IMR-90 (cell line): ENCODE results near the gene CHIT1. TPM values are rescaled to one million over a fixed set of nuclear protein-coding genes. Genes with fewer than 3 reads are reported as not detected.

Experiments
- ATAC-seq: fragments of 200-7000 bp; cut with Tn5 transposase; 2 replicates; pipeline ENCODE4 v1.9.1; 2020; ENCODE audit warnings: low read depth, mild to moderate bottlenecking, moderate library complexity
- BruUV-seq: library from RNA; stranded (reverse); fragments of 400-500 nt; replicated peaks from 2 replicates; lab custom pipeline; 2021; lab: Mats Ljungman, UMichigan
- CTCF ChIA-PET: fragments of 300-600 bp; formaldehyde crosslinking; extraction: SDS; loops from one replicate; lab custom pipeline; 2021; ENCODE audit warnings: antibody characterized with exemption; lab: Yijun Ruan, JAX
- POLR2A ChIA-PET: fragments of 300-600 bp; sonication (Branson Sonifier 250); formaldehyde crosslinking; loops from one replicate; lab custom pipeline; 2022; ENCODE audit warnings: antibody characterized with exemption; ENCODE audit not compliant: unreplicated experiment; lab: Charles Lee
- DNase-seq: peaks from one replicate; pipeline ENCODE4 v3.0.0; 2013
- H2AFZ ChIP-seq: replicated peaks from 2 replicates; pipeline ENCODE3; 2013; ENCODE audit warnings: low read length, mild to moderate bottlenecking; ENCODE audit not compliant: poor library complexity
- H2AK5ac ChIP-seq: 2 replicates; pipeline ENCODE4 v1.6.1; 2013; ENCODE audit warnings: low read depth, low read length, inconsistent platforms
- H2AK9ac ChIP-seq: replicated peaks from 2 replicates; pipeline ENCODE3; 2013; ENCODE audit warnings: mild to moderate bottlenecking, low read depth, low read length, moderate library complexity; ENCODE audit not compliant: poor library complexity
- H2BK120ac ChIP-seq: 2 replicates; pipeline ENCODE4 v1.6.1; 2013; ENCODE audit warnings: low read depth, low read length, inconsistent platforms
- H2BK15ac ChIP-seq: 3 replicates; pipeline ENCODE4 v1.6.1; 2013; ENCODE audit warnings: low read depth, low read length, inconsistent platforms
- H2BK20ac ChIP-seq: 2 replicates; pipeline ENCODE4 v1.6.1; 2013; ENCODE audit warnings: low read depth, mild to moderate bottlenecking, inconsistent platforms, low read length, moderate library complexity
- H2BK5ac ChIP-seq: 2 replicates; pipeline ENCODE4 v1.6.1; 2013; ENCODE audit warnings: mild to moderate bottlenecking, low read depth, low read length, inconsistent platforms; ENCODE audit not compliant: poor library complexity, severe bottlenecking
- H3K14ac ChIP-seq: replicated peaks from 2 replicates; pipeline ENCODE4 v1.6.1; 2013; ENCODE audit warnings: low read depth, low read length, inconsistent platforms
- H3K18ac ChIP-seq: 2 replicates; pipeline ENCODE4 v1.6.1; 2013; ENCODE audit warnings: low read depth, low read length, control low read depth
- H3K23ac ChIP-seq: 2 replicates; pipeline ENCODE4 v1.6.1; 2013; ENCODE audit warnings: low read depth, low read length, inconsistent platforms
- H3K27ac ChIP-seq: 2 replicates; pipeline ENCODE4 v1.5.1; 2013; ENCODE audit warnings: mild to moderate bottlenecking, control low read depth, low read length; ENCODE audit not compliant: insufficient read depth
- H3K27me3 ChIP-seq: 2 replicates; pipeline ENCODE4 v1.6.1; 2013; ENCODE audit warnings: low read length; ENCODE audit not compliant: control insufficient read depth, insufficient read depth
- H3K36me3 ChIP-seq: 2 replicates; pipeline ENCODE4 v1.6.1; 2013; ENCODE audit warnings: low read length, mixed read lengths; ENCODE audit not compliant: control insufficient read depth, insufficient read depth
- H3K4ac ChIP-seq: 2 replicates; pipeline ENCODE4 v1.6.1; 2013; ENCODE audit warnings: low read depth, low read length, inconsistent platforms
- H3K4me1 ChIP-seq: 2 replicates; pipeline ENCODE4 v1.6.1; 2013; ENCODE audit warnings: low read length, mixed read lengths; ENCODE audit not compliant: control insufficient read depth, insufficient read depth
- H3K4me2 ChIP-seq: 2 replicates; pipeline ENCODE4 v1.6.1; 2013; ENCODE audit warnings: low read depth, mild to moderate bottlenecking, control low read depth, low read length, moderate library complexity
- H3K4me3 ChIP-seq: 2 replicates; pipeline ENCODE4 v1.5.1; 2013; ENCODE audit warnings: low read depth, mild to moderate bottlenecking, control low read depth, low read length, moderate library complexity; ENCODE audit not compliant: insufficient read depth
- H3K56ac ChIP-seq: 2 replicates; pipeline ENCODE4 v1.6.1; 2013; ENCODE audit warnings: low read length, inconsistent platforms; ENCODE audit not compliant: insufficient read depth; ENCODE audit errors: extremely low read depth
- H3K79me1 ChIP-seq, 2 experiments: 2 replicates each; pipeline ENCODE4 v1.6.1; 2013; ENCODE audit warnings: low read length in 2 of 2, inconsistent platforms in 1 of 2, low read depth in 1 of 2
- H3K9ac ChIP-seq: 2 replicates; pipeline ENCODE4 v1.6.1; 2013; ENCODE audit warnings: low read depth, low read length, control low read depth
- H3K9me1 ChIP-seq: 2 replicates; pipeline ENCODE4 v1.6.1; 2013; ENCODE audit warnings: low read length, inconsistent platforms; ENCODE audit not compliant: insufficient read depth
- H3K9me3 ChIP-seq: 2 replicates; pipeline ENCODE4 v1.6.1; 2013; ENCODE audit warnings: low read length; ENCODE audit not compliant: control insufficient read depth, insufficient read depth
- H4K20me1 ChIP-seq: 2 replicates; pipeline ENCODE4 v1.6.1; 2013; ENCODE audit warnings: low read length, inconsistent platforms; ENCODE audit not compliant: insufficient read depth
- H4K5ac ChIP-seq: 2 replicates; pipeline ENCODE4 v1.6.1; 2013; ENCODE audit warnings: mild to moderate bottlenecking, low read depth, low read length, control low read depth
- H4K8ac ChIP-seq, 2 experiments: 2 replicates each; pipeline ENCODE4 v1.6.1; 2013; ENCODE audit warnings: low read depth in 2 of 2, low read length in 2 of 2, control low read depth in 1 of 2, inconsistent platforms in 1 of 2
- H4K91ac ChIP-seq: 2 replicates; pipeline ENCODE4 v1.6.1; 2013; ENCODE audit warnings: low read depth, low read length, inconsistent platforms; ENCODE audit not compliant: insufficient read depth
- CEBPB ChIP-seq: IDR thresholded peaks from 2 replicates; pipeline ENCODE4 v1.6.1; 2012; ENCODE audit warnings: low read depth, low read length, improper control_type of control experiment
- CHD1 ChIP-seq: IDR thresholded peaks from 2 replicates; pipeline ENCODE4 v1.6.1; 2012; ENCODE audit warnings: low read depth, low read length, improper control_type of control experiment
- ELK1 ChIP-seq: fragments of 150-350 bp; IDR thresholded peaks from 2 replicates; pipeline ENCODE4 v1.6.1; 2016; ENCODE audit warnings: low read depth, mild to moderate bottlenecking, low read length, moderate library complexity, borderline replicate concordance
- MAFK ChIP-seq: IDR thresholded peaks from 2 replicates; pipeline ENCODE4 v1.6.1; 2012; ENCODE audit warnings: low read depth, low read length, improper control_type of control experiment
- POLR2A ChIP-seq: IDR thresholded peaks from 2 replicates; pipeline ENCODE4 v1.6.1; 2012; ENCODE audit warnings: mild to moderate bottlenecking, low read depth, low read length
- RAD21 ChIP-seq: IDR thresholded peaks from 2 replicates; pipeline ENCODE4 v1.6.1; 2012; ENCODE audit warnings: low read length, improper control_type of control experiment
- RFX5 ChIP-seq: IDR thresholded peaks from 2 replicates; pipeline ENCODE4 v1.8.0; 2012; ENCODE audit warnings: low read depth, mild to moderate bottlenecking, low read length, moderate library complexity
- dilution Hi-C: fragments of 300-500 bp; cut with HindIII; formaldehyde crosslinking; loops from one replicate; pipeline ENCODE4 v1.14.3; 2018; ENCODE audit warnings: low sequenced_read_pairs; ENCODE audit not compliant: unreplicated experiment
- in situ Hi-C: fragments of 300-500 bp; cut with MboI; formaldehyde crosslinking; loops from 3 replicates; pipeline ENCODE4 v1.14.3; 2019; ENCODE audit warnings: low sequenced_read_pairs, inconsistent platforms, mixed read lengths
- intact Hi-C: fragments of 100-400 bp; cut with micrococcal nuclease; formaldehyde crosslinking; loops from 2 replicates; pipeline ENCODE4 v1.10.0; 2022
- polyA plus RNA-seq, 3 experiments: library from polyadenylated mRNA; depleted of rRNA; stranded (reverse); fragments of >200 nt; gene quantifications; 2 replicates each; pipeline ENCODE4 v1.2.3, GENCODE V29; 2012; ENCODE audit warnings: low replicate concordance in 1 of 3
- total RNA-seq: library from RNA; depleted of rRNA; stranded (reverse); fragments of >200 nt; gene quantifications from 2 replicates; pipeline ENCODE4 v1.2.3, GENCODE V29; 2012

Gene CHIT1
- total and polyA plus RNA-seq, 2 of the 4 experiments (the other 2 are of a cell fraction), result not detected

DNA sequence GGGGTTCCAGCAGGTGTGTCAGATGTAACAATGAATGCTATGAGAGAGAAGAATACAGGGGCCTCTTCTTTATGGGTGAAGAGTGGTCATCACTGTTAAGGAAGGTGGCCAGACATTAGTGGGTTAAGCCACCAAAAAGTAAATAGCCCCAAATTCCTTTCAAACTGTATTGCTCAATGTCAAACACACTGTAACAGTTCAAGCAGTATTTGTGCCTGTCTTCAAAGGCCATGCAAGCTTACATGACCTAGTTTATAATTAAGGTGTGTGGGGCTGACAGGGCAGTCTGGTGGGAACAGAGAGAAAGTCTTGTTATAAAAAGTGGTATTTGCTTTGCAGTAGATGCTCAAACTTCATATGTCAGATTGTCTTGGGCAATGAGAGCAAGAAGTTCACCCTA lies 18.5 kb downstream of the CHIT1 start:
- H2BK20ac ChIP-seq, result no peak overlapping the region
- no peak overlapping the region for H4K5ac ChIP-seq
- no peak overlapping the region for H3K14ac ChIP-seq
- H2BK15ac ChIP-seq, result no peak overlapping the region
- no peaks in the 10 kb centered on the region for H3K9me1 ChIP-seq
- H4K8ac ChIP-seq, result no peak overlapping the region
- no TSS peak for BruUV-seq
- no peak overlapping the region for H3K18ac ChIP-seq
- H3K4me2 ChIP-seq, result no peak overlapping the region
- in situ Hi-C loops (loop anchor here (5.0 kb wide), 1 partner anchor 94 kb away; no protein-coding TSS in a partner anchor), intact Hi-C loops (no loop called here), dilution Hi-C loops (no loop called here)
- H3K4me3 ChIP-seq, result no peak overlapping the region
- no peak overlapping the region for H2BK5ac ChIP-seq
- DNase-seq (no peak), ATAC-seq (no peak)
- H3K4ac ChIP-seq, result no peak overlapping the region
- H3K9me3 ChIP-seq, result no peaks in the 10 kb centered on the region
- CTCF ChIA-PET, result interaction anchor here (0.8 to 3.4 kb wide), 2 partner anchors 93 to 171 kb away, joined by 4 to 14 read pairs; no protein-coding TSS in a partner anchor
- no peak overlapping the region for H2AK9ac ChIP-seq
- no peak overlapping the region for H3K56ac ChIP-seq
- H3K27me3 ChIP-seq, result peaks cover 14% of the 10 kb centered on the region
- no peaks in the 10 kb centered on the region for H3K36me3 ChIP-seq
- POLR2A ChIA-PET, result no interaction called here
- H2AFZ ChIP-seq, result no peak overlapping the region
- no peak overlapping the region for H2AK5ac ChIP-seq
- no peak overlapping the region for H2BK120ac ChIP-seq
- no peak overlapping the region for H3K23ac ChIP-seq
- no peaks in the 10 kb centered on the region for H3K4me1 ChIP-seq
- H3K9ac ChIP-seq, result no peak overlapping the region
- no peak overlapping the region for H4K91ac ChIP-seq
- no peak overlapping the region for H3K27ac ChIP-seq
- TF ChIP-seq ELK1, result no peak
- no peak for TF ChIP-seq MAFK
- TF ChIP-seq RFX5, result no peak
- no peak for TF ChIP-seq POLR2A
- no peak for TF ChIP-seq CHD1
- TF ChIP-seq RAD21, result no peak
- no peak for TF ChIP-seq CEBPB
- no peaks in the 10 kb centered on the region for H3K79me1 ChIP-seq
- H4K20me1 ChIP-seq, result no peaks in the 10 kb centered on the region
